Panc1 (cell line): Measurements from ENCODE around the gene C2CD2. TPM values are rescaled to one million over a fixed set of nuclear protein-coding genes. Genes with fewer than 3 reads are reported as not detected.

Experiments
- ATAC-seq: fragments of 200-7000 bp; cut with Tn5 transposase; 2 replicates; pipeline ENCODE4 v1.9.1; 2020; ENCODE audit warnings: mild to moderate bottlenecking, moderate library complexity
- BruUV-seq: library from RNA; stranded (reverse); fragments of 400-500 nt; replicated peaks from 2 replicates; lab custom pipeline; 2021; lab: Mats Ljungman, UMichigan
- CTCF ChIA-PET: fragments of 300-600 bp; sonication (Branson Sonifier 250); formaldehyde crosslinking; loops from one replicate; lab custom pipeline; 2022; ENCODE audit warnings: antibody characterized with exemption; lab: Charles Lee
- POLR2A ChIA-PET: fragments of 300-600 bp; sonication (Branson Sonifier 250); formaldehyde crosslinking; loops from one replicate; lab custom pipeline; 2022; ENCODE audit warnings: antibody characterized with exemption; lab: Charles Lee
- DNase-seq: peaks from one replicate; pipeline ENCODE4 v3.0.0-alpha.2; 2010; ENCODE audit warnings: low read depth, low spot score
- H3K27ac ChIP-seq: 2 replicates; pipeline ENCODE4 v1.5.1; 2011; ENCODE audit warnings: mild to moderate bottlenecking, low read length, inconsistent platforms
- H3K27me3 ChIP-seq: fragments of 200-500 bp; sonication (Bioruptor generic); 2 replicates; pipeline ENCODE4 v1.6.0; 2014; ENCODE audit warnings: low read length, inconsistent platforms; ENCODE audit not compliant: control insufficient read depth, insufficient read depth
- H3K36me3 ChIP-seq: fragments of 200-500 bp; sonication (Bioruptor generic); 2 replicates; pipeline ENCODE4 v1.5.1; 2014; ENCODE audit warnings: inconsistent platforms, mild to moderate bottlenecking, low read length, moderate library complexity; ENCODE audit not compliant: control insufficient read depth, insufficient read depth
- H3K4me1 ChIP-seq: 2 replicates; pipeline ENCODE4 v1.5.1; 2011; ENCODE audit warnings: inconsistent platforms, mild to moderate bottlenecking, low read length, moderate library complexity; ENCODE audit not compliant: control insufficient read depth, insufficient read depth
- H3K4me3 ChIP-seq, 2 experiments: 2 replicates each; pipeline ENCODE4 v1.5.1; 2011 to 2012; ENCODE audit warnings: low read depth in 2 of 2, low read length in 2 of 2, mild to moderate bottlenecking in 2 of 2, inconsistent platforms in 1 of 2, moderate library complexity in 1 of 2
- H3K9me3 ChIP-seq: fragments of 200-500 bp; sonication (Bioruptor generic); 2 replicates; pipeline ENCODE4 v1.5.1; 2014; ENCODE audit warnings: low read depth, mild to moderate bottlenecking, inconsistent platforms, low read length, moderate library complexity; ENCODE audit not compliant: control insufficient read depth, insufficient read depth
- CTCF ChIP-seq: fragments of 450-650 bp; IDR thresholded peaks from 2 replicates; pipeline ENCODE4 v1.5.1; 2017; ENCODE audit warnings: mild to moderate bottlenecking
- POLR2AphosphoS5 ChIP-seq: IDR thresholded peaks from 2 replicates; pipeline ENCODE4 v1.6.1; 2012; ENCODE audit warnings: mild to moderate bottlenecking, low read depth, low read length, moderate library complexity
- SIN3A ChIP-seq: IDR thresholded peaks from 2 replicates; pipeline ENCODE4 v1.6.1; 2012; ENCODE audit warnings: low read depth, mild to moderate bottlenecking, low read length, moderate library complexity, borderline replicate concordance; ENCODE audit not compliant: insufficient read depth
- TCF7L2 ChIP-seq: IDR thresholded peaks from 2 replicates; pipeline ENCODE4 v1.6.1; 2011; ENCODE audit warnings: mild to moderate bottlenecking, low read depth, low read length, inconsistent platforms
- in situ Hi-C: cut with HindIII; loops from 2 replicates; pipeline ENCODE4 v1.10.0; 2016; ENCODE audit warnings: low sequenced_read_pairs, low pct_unique_long_range_greater_than_20kb
- intact Hi-C: fragments of 100-400 bp; cut with micrococcal nuclease; formaldehyde crosslinking; loops from one replicate; pipeline ENCODE4 v1.10.0; 2022; ENCODE audit not compliant: unreplicated experiment
- total RNA-seq: library from RNA; stranded (reverse); gene quantifications from one replicate; pipeline ENCODE4 v1.2.1, GENCODE V29; 2021; ENCODE audit not compliant: unreplicated experiment
- TF ChIP-seq, protein P1 (sequence below), 2 experiments: IDR thresholded peaks; 2 replicates each; pipeline ENCODE4 v1.6.1; 2011 to 2012; ENCODE audit warnings: low read depth in 2 of 2, control low read depth in 1 of 2, low read length in 1 of 2, mild to moderate bottlenecking in 1 of 2, moderate library complexity in 1 of 2; ENCODE audit not compliant: insufficient read depth in 1 of 2

The C2CD2 gene
- total RNA-seq, 1 experiment from 2014 or later, result 14.0 TPM

DNA sequence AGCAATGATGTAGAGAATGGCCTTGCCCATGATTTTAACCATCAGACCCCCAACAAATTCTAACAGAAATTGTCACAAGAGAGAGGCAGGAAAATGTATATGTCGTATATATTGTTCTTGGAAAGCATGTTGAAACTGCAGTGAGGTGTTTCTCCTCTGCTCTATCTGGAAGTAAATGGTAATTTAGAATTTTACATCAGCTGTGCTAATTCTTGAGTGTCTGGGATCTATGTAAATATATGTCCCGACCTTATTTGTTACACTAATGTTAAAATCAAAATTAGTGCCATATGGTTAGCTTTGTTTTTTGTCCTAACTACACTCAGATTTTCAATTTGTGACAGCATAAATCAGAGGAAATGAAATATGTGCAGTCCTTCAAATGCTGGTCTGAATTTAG lies 35.9 kb upstream of the C2CD2 start:
- Histone ChIP-seq H3K4me1 (no peaks in the 10 kb centered on the region), H3K36me3 (no peaks in the 10 kb centered on the region; the same call in 1 of the 2 replicates), H3K9me3 (no peaks in the 10 kb centered on the region), H3K4me3 (no peak overlapping the region), H3K27me3 (no peaks in the 10 kb centered on the region), H3K27ac (no peak overlapping the region)
- CTCF ChIA-PET, result no interaction called here
- POLR2A ChIA-PET, result no interaction called here
- TF ChIP-seq, protein P1, sequence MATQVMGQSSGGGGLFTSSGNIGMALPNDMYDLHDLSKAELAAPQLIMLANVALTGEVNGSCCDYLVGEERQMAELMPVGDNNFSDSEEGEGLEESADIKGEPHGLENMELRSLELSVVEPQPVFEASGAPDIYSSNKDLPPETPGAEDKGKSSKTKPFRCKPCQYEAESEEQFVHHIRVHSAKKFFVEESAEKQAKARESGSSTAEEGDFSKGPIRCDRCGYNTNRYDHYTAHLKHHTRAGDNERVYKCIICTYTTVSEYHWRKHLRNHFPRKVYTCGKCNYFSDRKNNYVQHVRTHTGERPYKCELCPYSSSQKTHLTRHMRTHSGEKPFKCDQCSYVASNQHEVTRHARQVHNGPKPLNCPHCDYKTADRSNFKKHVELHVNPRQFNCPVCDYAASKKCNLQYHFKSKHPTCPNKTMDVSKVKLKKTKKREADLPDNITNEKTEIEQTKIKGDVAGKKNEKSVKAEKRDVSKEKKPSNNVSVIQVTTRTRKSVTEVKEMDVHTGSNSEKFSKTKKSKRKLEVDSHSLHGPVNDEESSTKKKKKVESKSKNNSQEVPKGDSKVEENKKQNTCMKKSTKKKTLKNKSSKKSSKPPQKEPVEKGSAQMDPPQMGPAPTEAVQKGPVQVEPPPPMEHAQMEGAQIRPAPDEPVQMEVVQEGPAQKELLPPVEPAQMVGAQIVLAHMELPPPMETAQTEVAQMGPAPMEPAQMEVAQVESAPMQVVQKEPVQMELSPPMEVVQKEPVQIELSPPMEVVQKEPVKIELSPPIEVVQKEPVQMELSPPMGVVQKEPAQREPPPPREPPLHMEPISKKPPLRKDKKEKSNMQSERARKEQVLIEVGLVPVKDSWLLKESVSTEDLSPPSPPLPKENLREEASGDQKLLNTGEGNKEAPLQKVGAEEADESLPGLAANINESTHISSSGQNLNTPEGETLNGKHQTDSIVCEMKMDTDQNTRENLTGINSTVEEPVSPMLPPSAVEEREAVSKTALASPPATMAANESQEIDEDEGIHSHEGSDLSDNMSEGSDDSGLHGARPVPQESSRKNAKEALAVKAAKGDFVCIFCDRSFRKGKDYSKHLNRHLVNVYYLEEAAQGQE (IDR thresholded peaks at IDR 0.05; ENCODE audit: insufficient read depth in 1 of 2, low read depth in 2 of 2, low read length in 1 of 2), result no peak
- TF ChIP-seq TCF7L2 (no peak), SIN3A (no peak), POLR2AphosphoS5 (no peak), CTCF (no peak)
- DNase-seq (no peak), ATAC-seq (no peak)
- in situ Hi-C loops (no loop called here), intact Hi-C loops (no loop called here)
- no TSS peak for BruUV-seq

- no TSS peak for BruUV-seq
- intact Hi-C loops (no loop called here), in situ Hi-C loops (no loop called here)
- Histone ChIP-seq H3K27ac (no peak overlapping the region), H3K4me3 (no peak overlapping the region), H3K9me3 (no peaks in the 10 kb centered on the region), H3K4me1 (no peaks in the 10 kb centered on the region), H3K27me3 (no peaks in the 10 kb centered on the region), H3K36me3 (no peaks in the 10 kb centered on the region; the same call in 1 of the 2 replicates)
- ATAC-seq (no peak), DNase-seq (no peak)
- POLR2A ChIA-PET, result no interaction called here
- TF ChIP-seq POLR2AphosphoS5 (no peak), SIN3A (no peak), CTCF (no peak), TCF7L2 (no peak)
- TF ChIP-seq, protein P1 (IDR thresholded peaks at IDR 0.05; ENCODE audit: insufficient read depth in 1 of 2, low read depth in 2 of 2, low read length in 1 of 2), result no peak
- CTCF ChIA-PET, result no interaction called here
Measured at GRCh38 chr21:41987310-41987709, 33.5 kb upstream of the C2CD2 start.
